Ovary (tissue), 9 donors: ENCODE results near the gene ADGRD1. TPM values are rescaled to one million over a fixed set of nuclear protein-coding genes. Genes with fewer than 3 reads are reported as not detected.

Source experiments
- DNase-seq, 5 donors: peaks; one replicate each; pipeline ENCODE4 v3.0.0-alpha.2; 2019 to 2020
- H3K27ac ChIP-seq, 2 donors: fragments of 200-600 bp; one replicate each; pipeline versions ENCODE4 v1.5.1 to v1.8.0; 2019 to 2022
- H3K27me3 ChIP-seq: fragments of 200-600 bp; one replicate; pipeline ENCODE4 v1.8.0; 2022
- H3K36me3 ChIP-seq: fragments of 200-600 bp; sonication (generic); one replicate; pipeline ENCODE4 v1.5.1; 2019
- H3K4me1 ChIP-seq: one replicate; pipeline ENCODE4 v1.8.1; 2013; ENCODE audit warnings: mild to moderate bottlenecking, moderate library complexity; ENCODE audit not compliant: insufficient read depth
- H3K4me3 ChIP-seq: fragments of 200-600 bp; sonication (generic); one replicate; pipeline ENCODE4 v1.5.1; 2017
- H3K9me3 ChIP-seq, 2 donors: fragments of 200-600 bp in 1 of 2; sonication (generic) in 1 of 2; one replicate each; pipeline versions ENCODE4 v1.5.1 to v1.8.1; 2013 to 2019; ENCODE audit warnings: mild to moderate bottlenecking in 1 of 2, moderate library complexity in 1 of 2
- EP300 ChIP-seq: sonication (generic); formaldehyde crosslinking; IDR thresholded peaks from one replicate; pipeline ENCODE4 v1.6.1; 2017; ENCODE audit warnings: antibody characterized with exemption
- POLR2A ChIP-seq: fragments of 450-650 bp; IDR thresholded peaks from one replicate; pipeline ENCODE4 v1.6.1; 2017; ENCODE audit warnings: antibody characterized with exemption, mild to moderate bottlenecking, moderate library complexity
- WGBS, 3 donors: extraction: QIAGEN DNeasy Blood & Tissue Kit in 1 of 3; methylation state at CpG; one replicate each; pipeline versions ENCODE4 v1.1.5 to v1.1.7; 2013 to 2017; 5-methylcytosine and 5-hydroxymethylcytosine counted together
- intact Hi-C, 4 donors: fragments of 100-400 bp; cut with DNase I; formaldehyde crosslinking; loops; one replicate each; pipeline versions ENCODE4 v1.11.0 to v1.15.1; 2022 to 2023
- polyA plus RNA-seq, 2 donors: library from polyadenylated mRNA; stranded (reverse); fragments of 200-250 nt in 1 of 2; fragments of 350-450 nt in 1 of 2; fragmentation: Illumina TruSeq in 1 of 2; extraction: RNeasy Lipid Tissue Mini Kit (QIAGEN cat#74804) in 1 of 2; gene quantifications; one replicate each; pipeline ENCODE4 v1.2.3, GENCODE V29; 2013 to 2014
- total RNA-seq, 7 donors: library from RNA; depleted of rRNA in 2 of 7; stranded (reverse); fragments of >200 nt in 2 of 7; fragmentation: NEBNext Ultra II Directional in 3 of 7; extraction: Animal tissue kit (Norgen Biotek cat#: 25700) in 3 of 7; gene quantifications; one replicate each; pipeline versions ENCODE4 v1.1.0 to v1.2.4, GENCODE V29; 2016 to 2023
- TF ChIP-seq, protein P1 (sequence below), 3 donors: fragments of 450-650 bp in 2 of 3; fragments of 200-600 bp in 1 of 3; IDR thresholded peaks; one replicate each; pipeline versions ENCODE4 v1.5.1 to v1.8.0; 2016 to 2022; ENCODE audit warnings: antibody characterized with exemption in 3 of 3, mild to moderate bottlenecking in 1 of 3
- donor health status: DM: no; HTN: no; CAD: no; lungs with moderate emphysema.
- donor health status: DM: no; HTN: no; CAD: no.
- donor health status: Bipolar disorder and iron deficiency.
- donor health status: DM: yes; HTN: yes; CAD: no.
- donor health status: DM: no; HTN: no; CAD: no.
- donor health status: DM: yes; HTN: yes; CAD: no.

ADGRD1 gene
- total and polyA plus RNA-seq, 9 donors, result 7.6 to 75.3 (median 25.9) TPM

DNA sequence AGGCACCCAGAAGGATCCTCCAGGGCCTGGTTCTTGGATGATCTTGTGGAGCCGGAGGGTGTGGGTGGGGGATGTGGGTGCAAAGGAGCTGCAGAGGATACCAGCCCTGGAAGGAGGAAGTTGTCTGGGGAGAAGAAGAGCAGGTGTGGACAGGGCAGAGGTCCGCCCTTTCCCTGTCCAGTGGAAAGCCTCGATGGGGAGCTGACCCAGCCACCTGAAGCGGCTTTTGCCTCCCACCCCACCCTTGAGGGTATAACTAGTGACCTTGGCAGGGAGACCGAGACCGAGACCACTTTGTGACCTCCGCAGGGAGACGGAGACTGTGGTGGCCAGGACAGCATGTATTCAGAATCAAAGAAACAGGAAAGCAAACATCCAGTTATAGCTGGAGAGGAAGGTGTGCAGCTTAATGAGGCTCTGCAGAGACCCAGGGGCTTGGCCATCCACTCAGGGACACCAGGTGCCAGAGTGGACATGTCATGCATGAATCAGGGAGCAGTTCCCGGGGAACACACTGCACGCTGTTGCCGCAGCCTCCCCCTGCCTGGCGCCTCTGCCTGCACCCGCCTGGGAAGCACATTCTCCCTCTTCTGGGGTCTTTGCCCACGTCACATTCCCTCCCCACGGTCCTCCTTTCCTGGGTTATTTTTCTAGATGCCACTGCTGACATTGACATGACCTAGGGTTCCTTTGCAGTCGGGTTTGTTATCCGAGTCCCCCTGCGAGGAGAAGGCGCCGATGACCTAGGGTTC is 87.7 kb downstream of the ADGRD1 start:
- WGBS, 3 donors, result 84 to 86% (median 85%) methylated on average over 20 of the region's 20 CpGs
- DNase-seq, result no peak
- Histone ChIP-seq H3K27ac (no peak overlapping the region), H3K27me3 (no peaks in the 10 kb centered on the region), H3K36me3 (no peaks in the 10 kb centered on the region), H3K9me3 (no peaks in the 10 kb centered on the region), H3K4me1 (no peaks in the 10 kb centered on the region), H3K4me3 (no peak overlapping the region)
- TF ChIP-seq, protein P1, sequence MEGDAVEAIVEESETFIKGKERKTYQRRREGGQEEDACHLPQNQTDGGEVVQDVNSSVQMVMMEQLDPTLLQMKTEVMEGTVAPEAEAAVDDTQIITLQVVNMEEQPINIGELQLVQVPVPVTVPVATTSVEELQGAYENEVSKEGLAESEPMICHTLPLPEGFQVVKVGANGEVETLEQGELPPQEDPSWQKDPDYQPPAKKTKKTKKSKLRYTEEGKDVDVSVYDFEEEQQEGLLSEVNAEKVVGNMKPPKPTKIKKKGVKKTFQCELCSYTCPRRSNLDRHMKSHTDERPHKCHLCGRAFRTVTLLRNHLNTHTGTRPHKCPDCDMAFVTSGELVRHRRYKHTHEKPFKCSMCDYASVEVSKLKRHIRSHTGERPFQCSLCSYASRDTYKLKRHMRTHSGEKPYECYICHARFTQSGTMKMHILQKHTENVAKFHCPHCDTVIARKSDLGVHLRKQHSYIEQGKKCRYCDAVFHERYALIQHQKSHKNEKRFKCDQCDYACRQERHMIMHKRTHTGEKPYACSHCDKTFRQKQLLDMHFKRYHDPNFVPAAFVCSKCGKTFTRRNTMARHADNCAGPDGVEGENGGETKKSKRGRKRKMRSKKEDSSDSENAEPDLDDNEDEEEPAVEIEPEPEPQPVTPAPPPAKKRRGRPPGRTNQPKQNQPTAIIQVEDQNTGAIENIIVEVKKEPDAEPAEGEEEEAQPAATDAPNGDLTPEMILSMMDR (IDR thresholded peaks at IDR 0.05), result no peak
- no peak for TF ChIP-seq EP300
- TF ChIP-seq POLR2A, result no peak
- intact Hi-C loops, result no loop called here

DNA sequence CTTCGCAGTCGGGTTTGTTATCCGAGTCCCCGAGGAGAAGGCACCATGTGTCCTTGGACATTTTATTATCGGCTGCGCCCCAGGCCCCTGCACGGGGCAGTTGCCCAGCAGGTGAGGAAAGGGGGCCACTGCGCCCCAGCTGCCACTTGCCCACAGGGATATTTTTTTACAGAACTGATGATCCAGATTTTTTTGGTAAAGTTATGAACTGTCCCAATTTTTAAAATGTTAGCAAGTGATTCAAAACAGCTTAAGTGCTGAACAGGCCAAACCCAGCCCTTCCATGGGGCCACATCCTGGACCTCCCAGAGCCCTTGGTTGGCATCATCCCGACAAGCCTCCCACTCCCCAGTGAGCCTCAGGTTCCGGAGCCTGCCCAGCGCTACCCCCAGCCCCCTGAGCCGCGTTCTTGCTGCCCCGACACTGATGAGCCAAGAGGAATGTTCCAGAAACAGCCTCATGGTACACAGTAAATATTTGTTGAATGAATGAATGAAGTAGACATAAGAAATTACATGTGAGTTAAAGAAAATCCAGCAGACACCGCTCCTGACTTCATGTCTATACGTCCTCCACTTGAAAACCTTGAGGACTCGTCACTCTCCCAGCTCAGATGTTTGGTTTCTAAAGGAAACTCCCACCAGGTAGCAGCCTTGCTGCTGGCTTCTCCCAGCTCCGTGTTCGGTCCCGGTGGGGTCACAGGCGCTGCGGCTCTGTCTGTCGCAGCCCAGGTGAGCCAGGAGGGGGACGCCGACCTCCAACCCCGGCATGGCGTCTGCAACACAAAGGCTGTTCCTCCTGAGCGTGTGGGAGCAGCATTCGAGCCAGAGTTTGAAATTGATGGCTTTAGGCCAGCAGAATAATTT is 88.5 kb downstream of the ADGRD1 start:
- no peaks in the 10 kb centered on the region for H3K27me3 ChIP-seq
- H3K4me1 ChIP-seq, result no peaks in the 10 kb centered on the region
- H3K36me3 ChIP-seq, result no peaks in the 10 kb centered on the region
- H3K4me3 ChIP-seq, result no peak overlapping the region
- WGBS, 3 donors, result 63 to 78% (median 77%) methylated on average over 29 of the region's 29 CpGs
- TF ChIP-seq, protein P1 (IDR thresholded peaks at IDR 0.05), result no peak
- no peak for TF ChIP-seq EP300
- no peak for TF ChIP-seq POLR2A
- no peaks in the 10 kb centered on the region for H3K9me3 ChIP-seq
- intact Hi-C loops, result no loop called here
- no peak for DNase-seq
- no peak overlapping the region for H3K27ac ChIP-seq

DNA sequence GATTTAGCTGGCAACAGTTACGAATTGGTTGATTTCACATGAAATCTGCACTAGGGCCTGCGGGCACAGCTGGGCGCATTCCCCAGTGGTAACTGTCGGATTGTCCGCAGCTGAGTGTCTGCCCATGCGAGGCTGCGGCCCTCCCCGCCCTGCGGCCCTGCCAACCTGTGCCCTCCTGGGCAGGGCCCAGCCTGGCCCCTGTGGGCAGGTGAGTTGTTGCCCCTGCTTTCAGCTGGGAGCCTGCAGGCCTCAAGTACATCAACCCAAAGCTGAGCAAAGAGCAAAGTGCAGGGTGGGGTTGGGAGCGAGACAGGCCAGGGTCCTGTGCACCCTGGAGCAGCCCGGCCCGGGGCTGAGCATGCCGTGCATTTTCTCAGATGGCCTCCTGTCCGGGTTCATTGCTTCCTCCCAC is 89.1 kb downstream of the ADGRD1 start:
- DNase-seq, result peak in 1 of 5 donors; percentile 9

DNA sequence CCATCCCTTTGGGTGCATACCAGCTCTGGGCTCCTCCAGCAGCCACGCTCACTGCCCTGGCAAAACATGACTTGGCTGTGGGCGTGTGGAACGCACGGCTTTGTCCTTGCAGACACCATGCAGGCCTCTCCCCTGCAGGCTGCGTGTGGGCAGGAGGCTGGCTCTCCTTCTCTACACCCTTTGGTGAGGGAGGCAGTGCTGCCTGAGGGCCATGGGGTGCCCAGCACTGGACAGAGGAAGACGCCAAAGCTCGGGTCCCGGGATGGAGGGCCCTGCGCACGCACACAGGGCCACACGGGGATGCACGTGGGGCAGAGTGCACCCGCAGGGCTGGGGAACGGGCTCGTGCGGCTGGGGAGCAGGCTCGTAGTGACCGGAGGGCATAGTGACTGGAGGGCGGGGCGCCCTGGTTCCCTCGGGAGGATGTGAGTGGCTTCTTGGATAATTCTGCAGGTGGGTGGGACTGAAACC is 89.7 kb downstream of the ADGRD1 start:
- Histone ChIP-seq H3K4me1 (no peaks in the 10 kb centered on the region), H3K27me3 (no peaks in the 10 kb centered on the region), H3K4me3 (no peak overlapping the region), H3K9me3 (no peaks in the 10 kb centered on the region), H3K36me3 (no peaks in the 10 kb centered on the region), H3K27ac (no peak overlapping the region)
- intact Hi-C loops, result no loop called here
- TF ChIP-seq POLR2A, result no peak
- DNase-seq, result peak in 1 of 5 donors; percentile 15
- 91 to 93% (median 92%) methylated on average over 21 of the region's 21 CpGs for WGBS, 3 donors

More for the DNA sequence above, 89.1 kb downstream of the ADGRD1 start:
- Histone ChIP-seq H3K36me3 (no peaks in the 10 kb centered on the region), H3K4me3 (no peak overlapping the region), H3K27me3 (no peaks in the 10 kb centered on the region), H3K27ac (no peak overlapping the region), H3K4me1 (no peaks in the 10 kb centered on the region), H3K9me3 (no peaks in the 10 kb centered on the region)
- intact Hi-C loops, result no loop called here
- 86 to 93% (median 86%) methylated on average over 14 of the region's 14 CpGs for WGBS, 3 donors
- no peak for TF ChIP-seq EP300
- TF ChIP-seq, protein P1 (IDR thresholded peaks at IDR 0.05), result no peak
- no peak for TF ChIP-seq POLR2A
